Right lobe of liver (tissue), 4 donors: ENCODE measurements around the gene CTSL.

Source experiments
- CTCF ChIP-seq, 4 donors: fragments of 200-600 bp in 3 of 4; fragments of 450-650 bp in 1 of 4; IDR thresholded peaks; one replicate each; pipeline versions ENCODE4 v1.5.1 to v1.8.0; 2016 to 2022; ENCODE audit warnings: antibody characterized with exemption in 4 of 4, mild to moderate bottlenecking in 2 of 4
- POLR2A ChIP-seq: fragments of 450-650 bp; IDR thresholded peaks from one replicate; pipeline ENCODE4 v1.6.1; 2017; ENCODE audit warnings: antibody characterized with exemption, mild to moderate bottlenecking
- donor health status: DM: no; HTN: no; CAD: no.
- donor health status: DM: no; HTN: no; CAD: no.
- donor health status: DM: no; HTN: yes; CAD: no.

- no peak for TF ChIP-seq CTCF (IDR thresholded peaks at IDR 0.05)
- TF ChIP-seq POLR2A, result no peak
Measured at GRCh38 chr9:87718231-87718630, 7.7 kb upstream of the CTSL start.
